Esophagus squamous epithelium (tissue), 4 donors: ENCODE measurements around the gene ANKK1.

ENCODE experiments used
- POLR2A ChIP-seq, 4 donors: fragments of 450-650 bp; IDR thresholded peaks; one replicate each; pipeline ENCODE4 v1.6.1; 2017; ENCODE audit warnings: antibody characterized with exemption in 4 of 4, mild to moderate bottlenecking in 4 of 4, moderate library complexity in 3 of 4
- TF ChIP-seq, protein P1 (sequence below), 6 experiments: fragments of 450-650 bp in 4 of 6; fragments of 200-600 bp in 2 of 6; sonication (generic) in 2 of 6; IDR thresholded peaks; one replicate each; pipeline ENCODE4 v1.5.1; 2016 to 2019; ENCODE audit warnings: antibody characterized with exemption in 6 of 6, mild to moderate bottlenecking in 4 of 6, moderate library complexity in 4 of 6

DNA sequence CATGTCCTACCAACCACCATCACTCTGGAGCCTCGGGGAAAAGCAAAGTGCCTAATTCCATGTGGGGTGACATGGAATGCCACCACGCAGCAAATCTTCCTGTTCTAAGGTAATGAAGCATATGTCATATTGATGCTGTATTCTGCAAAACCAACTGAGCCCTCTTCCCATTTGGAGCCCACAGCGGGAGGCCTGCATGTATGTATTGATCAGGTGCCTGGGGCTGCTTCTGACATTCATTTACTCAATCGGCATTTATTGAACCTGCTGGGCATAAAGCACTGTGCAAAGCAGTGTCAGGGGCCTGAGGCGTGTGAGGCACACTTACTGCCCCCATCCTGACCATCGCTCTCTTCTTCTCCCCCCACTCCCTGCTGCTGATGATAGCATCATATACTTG lies 39.1 kb downstream of the ANKK1 start:
- TF ChIP-seq, protein P1, sequence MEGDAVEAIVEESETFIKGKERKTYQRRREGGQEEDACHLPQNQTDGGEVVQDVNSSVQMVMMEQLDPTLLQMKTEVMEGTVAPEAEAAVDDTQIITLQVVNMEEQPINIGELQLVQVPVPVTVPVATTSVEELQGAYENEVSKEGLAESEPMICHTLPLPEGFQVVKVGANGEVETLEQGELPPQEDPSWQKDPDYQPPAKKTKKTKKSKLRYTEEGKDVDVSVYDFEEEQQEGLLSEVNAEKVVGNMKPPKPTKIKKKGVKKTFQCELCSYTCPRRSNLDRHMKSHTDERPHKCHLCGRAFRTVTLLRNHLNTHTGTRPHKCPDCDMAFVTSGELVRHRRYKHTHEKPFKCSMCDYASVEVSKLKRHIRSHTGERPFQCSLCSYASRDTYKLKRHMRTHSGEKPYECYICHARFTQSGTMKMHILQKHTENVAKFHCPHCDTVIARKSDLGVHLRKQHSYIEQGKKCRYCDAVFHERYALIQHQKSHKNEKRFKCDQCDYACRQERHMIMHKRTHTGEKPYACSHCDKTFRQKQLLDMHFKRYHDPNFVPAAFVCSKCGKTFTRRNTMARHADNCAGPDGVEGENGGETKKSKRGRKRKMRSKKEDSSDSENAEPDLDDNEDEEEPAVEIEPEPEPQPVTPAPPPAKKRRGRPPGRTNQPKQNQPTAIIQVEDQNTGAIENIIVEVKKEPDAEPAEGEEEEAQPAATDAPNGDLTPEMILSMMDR (IDR thresholded peaks at IDR 0.05): no peak
- no peak for TF ChIP-seq POLR2A (IDR thresholded peaks at IDR 0.05)
